NB4 (cell line): ENCODE data around the gene CD7.

Experiments
- CTCF ChIP-seq: IDR thresholded peaks from one replicate; pipeline ENCODE4 v1.5.1; 2012; ENCODE audit warnings: low read depth, low read length
- POLR2A ChIP-seq: IDR thresholded peaks from 2 replicates; pipeline ENCODE4 v1.6.1; 2011; ENCODE audit warnings: mild to moderate bottlenecking; ENCODE audit not compliant: insufficient read length; ENCODE audit errors: extremely low read depth

DNA sequence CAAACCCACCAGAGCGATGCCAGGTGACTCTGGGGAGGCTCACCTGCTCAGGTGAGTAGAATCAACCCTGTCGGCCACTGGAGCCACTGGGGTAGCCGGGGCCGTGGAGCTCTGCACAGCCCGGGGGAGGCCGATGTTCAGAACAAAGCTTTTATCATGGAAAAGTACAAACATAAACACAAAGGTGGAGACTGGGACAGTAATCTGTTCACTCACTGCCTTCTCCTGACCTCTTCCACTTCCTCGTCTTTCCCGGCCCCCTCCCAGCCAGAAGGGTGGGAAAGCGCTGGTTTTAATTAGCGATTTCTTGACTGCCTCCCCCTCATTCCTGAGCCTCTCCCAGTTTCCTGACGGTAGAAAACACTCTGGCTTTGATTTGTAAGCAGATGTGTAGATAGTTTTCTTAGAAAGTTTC, 31.9 kb upstream of the CD7 start:
- no peak for TF ChIP-seq POLR2A
- TF ChIP-seq CTCF, result no peak
